ENCODE results near the gene ZNF101.

Gene ZNF101

GRCh38 chr19:19668230-19669012 is at the start of gene ZNF101:
Gene ZNF101, plus strand, starts transcription at chr19:19668839. Its CDS starts 125 bp downstream, at chr19:19668964.
- peak; percentile 93 for DNase-seq (ENCODE audit: low spot score)

GRCh38 chr19:19619181-19619848 is 49.3 kb upstream of the ZNF101 start:
- DNase-seq (ENCODE audit: low spot score) = no peak

- no peak for DNase-seq (ENCODE audit: low spot score)
These were observed 48.8 kb upstream of the ZNF101 start for GRCh38 chr19:19619849-19620210.

- DNase-seq (ENCODE audit: low spot score) = no peak
These were observed 45.3 kb upstream of the ZNF101 start for GRCh38 chr19:19623383-19623782.

- no peak for DNase-seq (ENCODE audit: low spot score)
These were observed 44.5 kb upstream of the ZNF101 start for GRCh38 chr19:19624032-19624570.

GRCh38 chr19:19626516-19627472 is 41.8 kb upstream of the ZNF101 start:
- DNase-seq (ENCODE audit: low spot score) = no peak

GRCh38 chr19:19627621-19628500 is 40.8 kb upstream of the ZNF101 start, which contains the start of gene LPAR2:
Gene LPAR2, minus strand, starts transcription at chr19:19628220. Its CDS starts 945 bp downstream, at chr19:19627275.
- peak; percentile 99 for DNase-seq (ENCODE audit: low spot score)

- peak; percentile 99 for DNase-seq (ENCODE audit: low spot score)
These were observed 40.0 kb upstream of the ZNF101 start for GRCh38 chr19:19628501-19629134.

GRCh38 chr19:19630062-19630414 is 38.6 kb upstream of the ZNF101 start:
- DNase-seq (ENCODE audit: low spot score) = no peak

GRCh38 chr19:19630426-19630825 is 38.2 kb upstream of the ZNF101 start:
- no peak for DNase-seq (ENCODE audit: low spot score)

GRCh38 chr19:19631346-19631745 is 37.3 kb upstream of the ZNF101 start:
- DNase-seq (ENCODE audit: low spot score) = no peak

- DNase-seq (ENCODE audit: low spot score) = no peak
These were observed 36.0 kb upstream of the ZNF101 start for GRCh38 chr19:19632661-19633060.

- DNase-seq (ENCODE audit: low spot score) = no peak
These were observed 34.7 kb upstream of the ZNF101 start for GRCh38 chr19:19633711-19634515.

- no peak for DNase-seq (ENCODE audit: low spot score)
These were observed 33.9 kb upstream of the ZNF101 start for GRCh38 chr19:19634516-19635312.

- DNase-seq (ENCODE audit: low spot score) = no peak
These were observed 33.3 kb upstream of the ZNF101 start for GRCh38 chr19:19635313-19635702.

- no peak for DNase-seq (ENCODE audit: low spot score)
These were observed 32.0 kb upstream of the ZNF101 start for GRCh38 chr19:19636573-19637185.

GRCh38 chr19:19637186-19637522 is 31.5 kb upstream of the ZNF101 start:
- no peak for DNase-seq (ENCODE audit: low spot score)

GRCh38 chr19:19637523-19638251 is 31.0 kb upstream of the ZNF101 start:
- peak; percentile 94 for DNase-seq (ENCODE audit: low spot score)

Data from iPS-NIHi11 (cell line).